C4-2B (cell line): Measurements from ENCODE around the gene TGFA.
"Not testable (repeated sequence)": the region's sequence is repeated elsewhere in the genome, so short reads cannot be mapped to it uniquely, and the experiment has no call there.

ENCODE experiments used
- H3K27ac ChIP-seq: fragments of 450-650 bp; 2 replicates; pipeline ENCODE4 v1.5.1; 2017
- CTCF ChIP-seq: fragments of 450-650 bp; conservative IDR thresholded peaks from 2 replicates; pipeline ENCODE4 v1.5.1; 2017; ENCODE audit warnings: mild to moderate bottlenecking
- ZFX ChIP-seq: fragments of 450-650 bp; IDR thresholded peaks from 2 replicates; pipeline ENCODE4 v1.6.1; 2017

TGFA gene

GRCh38 chr2:70469961-70470360 lies 83.7 kb downstream of the TGFA start:
- TF ChIP-seq ZFX (no peak), CTCF (no peak)
- no peak overlapping the region for H3K27ac ChIP-seq

GRCh38 chr2:70469435-70469834 lies 84.2 kb downstream of the TGFA start:
- TF ChIP-seq ZFX: no peak
- no peak for TF ChIP-seq CTCF
- H3K27ac ChIP-seq: no peak overlapping the region

GRCh38 chr2:70468878-70469277 lies 84.7 kb downstream of the TGFA start:
- TF ChIP-seq CTCF (no peak), ZFX (no peak)
- no peak overlapping the region for H3K27ac ChIP-seq

- TF ChIP-seq CTCF (no peak), ZFX (no peak)
- H3K27ac ChIP-seq: no peak overlapping the region
These were observed 85.5 kb downstream of the TGFA start for GRCh38 chr2:70467831-70468779.

- TF ChIP-seq ZFX (no peak), CTCF (no peak)
- H3K27ac ChIP-seq: no peak overlapping the region
These were observed 86.4 kb downstream of the TGFA start for GRCh38 chr2:70467237-70467636.

GRCh38 chr2:70466647-70467046 lies 87.0 kb downstream of the TGFA start:
- not testable (repeated sequence) for H3K27ac ChIP-seq

- TF ChIP-seq CTCF: no peak
- no peak for TF ChIP-seq ZFX
- H3K27ac ChIP-seq: no peak overlapping the region
These were observed 89.6 kb downstream of the TGFA start for GRCh38 chr2:70463997-70464396.

GRCh38 chr2:70463581-70463980 lies 90.0 kb downstream of the TGFA start:
- TF ChIP-seq CTCF (no peak), ZFX (no peak)
- H3K27ac ChIP-seq: no peak overlapping the region
